Measurements from ENCODE around the gene CCDC177.

The CCDC177 gene

GRCh38 chr14:69573205-69573830 is 1.4 kb downstream of the CCDC177 start:
- in situ Hi-C loops (cut with MboI; ENCODE audit: low pct_unique_long_range_greater_than_20kb, low sequenced_read_pairs), result loop anchor here (10.0 kb wide), 1 partner anchor 451 kb away; no protein-coding TSS in a partner anchor
- no peak for DNase-seq

DNA sequence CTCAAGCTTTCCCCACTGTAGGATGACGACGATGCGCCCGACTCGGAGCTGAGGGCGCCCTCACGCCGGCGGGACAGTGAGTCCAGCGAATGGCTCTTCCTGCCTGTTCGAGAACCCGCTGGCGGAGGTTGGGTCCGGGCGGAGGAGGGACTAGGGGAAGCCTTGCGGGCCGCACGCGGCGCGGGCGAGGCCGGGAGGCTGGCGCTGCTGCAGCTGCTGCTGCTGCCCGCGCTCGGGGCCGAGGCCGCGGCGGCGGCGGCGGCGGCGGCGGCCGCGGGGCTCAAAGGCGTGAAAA is 1.9 kb downstream of the CCDC177 start:
- in situ Hi-C loops (cut with MboI; ENCODE audit: low pct_unique_long_range_greater_than_20kb, low sequenced_read_pairs), result loop anchor here (10.0 kb wide), 1 partner anchor 452 kb away; no protein-coding TSS in a partner anchor
- no peak for DNase-seq

- DNase-seq, result peak; percentile 42
- in situ Hi-C loops (cut with MboI; ENCODE audit: low pct_unique_long_range_greater_than_20kb, low sequenced_read_pairs), result loop anchor here (10.0 kb wide), 1 partner anchor 453 kb away; no protein-coding TSS in a partner anchor
These were observed 2.4 kb downstream of the CCDC177 start for GRCh38 chr14:69572030-69572840.

DNA sequence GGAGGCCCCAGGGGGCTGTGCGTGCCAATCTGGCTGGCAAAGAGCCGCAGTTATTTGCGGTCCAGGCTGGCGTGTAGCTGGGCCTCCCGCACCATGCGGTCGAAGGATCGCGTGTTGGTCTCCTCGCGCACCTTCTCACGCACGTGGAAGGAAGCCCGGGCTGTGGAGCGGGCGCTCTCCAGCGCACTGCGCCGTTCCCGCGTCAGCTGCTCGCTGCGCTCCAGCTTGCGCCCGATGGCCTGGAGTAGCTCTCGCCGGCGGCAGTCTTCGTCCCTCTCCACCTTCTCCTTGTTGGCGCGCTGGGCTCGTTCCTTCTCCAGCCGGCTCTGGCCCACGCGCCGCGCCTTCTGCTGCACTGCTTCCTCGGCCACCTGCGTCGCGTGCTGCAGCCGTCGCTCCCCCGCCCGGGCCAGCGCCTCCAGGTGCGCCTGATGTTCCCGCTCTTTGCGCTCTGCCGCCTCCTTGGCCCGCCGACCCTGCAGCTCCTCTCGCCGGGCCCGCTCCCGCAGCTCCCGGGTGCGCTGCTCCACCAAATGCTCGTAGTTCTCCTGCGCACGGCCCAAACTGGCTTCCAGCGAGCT is 3.1 kb downstream of the CCDC177 start:
- DNase-seq, result no peak
- in situ Hi-C loops (cut with MboI; ENCODE audit: low pct_unique_long_range_greater_than_20kb, low sequenced_read_pairs), result loop anchor here (10.0 kb wide), 1 partner anchor 453 kb away; no protein-coding TSS in a partner anchor

DNA sequence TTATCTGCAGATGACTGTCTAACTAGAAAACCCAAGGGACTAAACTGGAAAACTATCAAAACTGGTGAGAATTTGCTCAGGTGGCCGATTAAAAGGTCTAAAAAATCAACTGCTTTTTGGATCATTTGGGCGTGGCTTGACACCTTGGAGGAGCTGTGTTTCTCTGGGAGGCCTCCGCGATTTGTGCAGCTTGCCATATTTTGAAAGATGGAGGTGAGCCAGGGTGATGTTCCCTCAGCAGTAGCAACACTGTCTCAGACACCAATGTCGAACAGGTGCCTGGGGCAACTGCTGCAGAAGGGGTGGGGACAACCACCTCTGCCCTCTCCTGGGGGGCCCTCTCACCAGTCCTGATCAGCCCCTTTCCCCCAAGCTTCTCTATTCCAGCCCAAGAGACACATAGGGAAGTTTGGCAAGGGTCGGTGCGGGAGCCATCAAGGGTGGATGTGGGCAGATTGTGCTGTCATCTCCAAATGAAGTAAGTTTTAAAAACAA is 3.8 kb downstream of the CCDC177 start:
- in situ Hi-C loops (cut with MboI; ENCODE audit: low pct_unique_long_range_greater_than_20kb, low sequenced_read_pairs), result loop anchor here (10.0 kb wide), 1 partner anchor 454 kb away; no protein-coding TSS in a partner anchor

DNA sequence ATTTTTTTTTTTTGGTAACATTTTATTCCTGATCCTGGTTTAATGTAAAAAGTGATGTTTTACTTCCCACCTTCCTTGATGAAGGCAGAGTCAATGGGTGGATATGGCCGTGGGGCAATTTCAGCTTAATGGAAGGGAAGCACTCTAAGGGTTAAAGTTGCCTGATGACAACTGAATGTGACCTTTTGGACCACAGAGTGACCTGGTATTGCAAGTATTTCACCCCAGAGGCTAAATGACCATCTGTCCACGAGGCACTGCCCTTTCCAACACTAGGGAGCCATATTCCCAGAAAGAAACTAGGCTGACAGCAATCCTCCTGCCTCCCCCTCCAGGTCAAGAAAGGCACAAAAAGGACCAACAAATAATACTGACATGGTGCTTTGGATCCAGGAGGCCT is 4.8 kb downstream of the CCDC177 start:
- no peak for DNase-seq
- in situ Hi-C loops (cut with MboI; ENCODE audit: low pct_unique_long_range_greater_than_20kb, low sequenced_read_pairs), result loop anchor here (10.0 kb wide), 1 partner anchor 455 kb away; no protein-coding TSS in a partner anchor

More for the DNA sequence above, 3.8 kb downstream of the CCDC177 start:
- no peak for DNase-seq

- no peak for DNase-seq
- in situ Hi-C loops (cut with MboI; ENCODE audit: low pct_unique_long_range_greater_than_20kb, low sequenced_read_pairs), result no loop called here
These were observed 7.1 kb downstream of the CCDC177 start for GRCh38 chr14:69567563-69567962.

DNA sequence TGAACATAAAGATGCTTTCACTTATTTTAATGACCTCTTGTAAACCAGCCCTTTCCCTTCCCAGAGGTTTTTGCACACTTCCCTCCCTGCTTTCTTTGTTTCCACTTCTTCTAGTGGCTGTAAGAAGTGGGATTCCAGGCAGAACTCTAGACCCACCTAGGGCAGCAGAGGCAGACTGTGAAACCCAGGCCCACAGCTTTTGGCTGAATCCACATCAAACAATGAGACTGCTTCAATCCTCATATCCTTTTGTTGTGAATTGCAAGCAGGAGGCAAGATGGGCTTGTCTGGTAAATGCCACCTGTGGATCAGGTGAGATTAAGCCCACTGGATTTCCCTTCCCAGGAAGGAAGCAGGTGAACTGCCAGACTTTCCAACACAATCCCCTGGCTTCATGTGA is 12.8 kb downstream of the CCDC177 start:
- in situ Hi-C loops (cut with MboI; ENCODE audit: low pct_unique_long_range_greater_than_20kb, low sequenced_read_pairs), result no loop called here
- no peak for DNase-seq

GRCh38 chr14:69560826-69561225 is 13.8 kb downstream of the CCDC177 start:
- in situ Hi-C loops (cut with MboI; ENCODE audit: low pct_unique_long_range_greater_than_20kb, low sequenced_read_pairs), result no loop called here
- no peak for DNase-seq

- in situ Hi-C loops (cut with MboI; ENCODE audit: low pct_unique_long_range_greater_than_20kb, low sequenced_read_pairs), result no loop called here
- DNase-seq, result no peak
These were observed 15.1 kb downstream of the CCDC177 start for GRCh38 chr14:69559581-69560011.

GRCh38 chr14:69558774-69559173 is 15.9 kb downstream of the CCDC177 start:
- no peak for DNase-seq
- in situ Hi-C loops (cut with MboI; ENCODE audit: low pct_unique_long_range_greater_than_20kb, low sequenced_read_pairs), result no loop called here

- in situ Hi-C loops (cut with MboI; ENCODE audit: low pct_unique_long_range_greater_than_20kb, low sequenced_read_pairs), result no loop called here
- DNase-seq, result no peak
These were observed 20.2 kb downstream of the CCDC177 start for GRCh38 chr14:69554500-69554899.

GRCh38 chr14:69553252-69553651 is 21.4 kb downstream of the CCDC177 start:
- in situ Hi-C loops (cut with MboI; ENCODE audit: low pct_unique_long_range_greater_than_20kb, low sequenced_read_pairs), result no loop called here
- DNase-seq, result no peak

GRCh38 chr14:69551511-69551910 is 23.2 kb downstream of the CCDC177 start:
- DNase-seq, result no peak
- in situ Hi-C loops (cut with MboI; ENCODE audit: low pct_unique_long_range_greater_than_20kb, low sequenced_read_pairs), result no loop called here

DNA sequence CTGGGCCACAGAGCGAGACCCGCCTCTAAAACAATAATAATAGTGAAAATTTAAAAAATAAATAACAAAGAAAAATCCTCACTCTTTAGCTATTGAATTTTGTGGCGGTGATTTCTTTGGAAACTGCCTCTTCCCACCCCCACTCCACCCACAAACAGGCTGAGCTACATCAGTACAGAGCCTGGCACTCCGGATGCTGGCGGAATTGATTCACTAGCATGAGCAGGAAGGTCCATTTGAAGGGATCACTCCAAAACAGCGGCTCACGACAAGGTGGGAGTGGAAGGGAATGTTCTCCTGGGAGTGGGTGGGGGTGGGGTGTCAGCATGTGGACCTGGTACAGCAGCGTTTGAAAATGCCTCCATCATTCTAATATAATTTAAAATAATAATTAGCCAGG is 26.1 kb downstream of the CCDC177 start:
- in situ Hi-C loops (cut with MboI; ENCODE audit: low pct_unique_long_range_greater_than_20kb, low sequenced_read_pairs), result no loop called here
- DNase-seq, result no peak

GRCh38 chr14:69547701-69548348 is 26.8 kb downstream of the CCDC177 start:
- no peak for DNase-seq
- in situ Hi-C loops (cut with MboI; ENCODE audit: low pct_unique_long_range_greater_than_20kb, low sequenced_read_pairs), result no loop called here

DNA sequence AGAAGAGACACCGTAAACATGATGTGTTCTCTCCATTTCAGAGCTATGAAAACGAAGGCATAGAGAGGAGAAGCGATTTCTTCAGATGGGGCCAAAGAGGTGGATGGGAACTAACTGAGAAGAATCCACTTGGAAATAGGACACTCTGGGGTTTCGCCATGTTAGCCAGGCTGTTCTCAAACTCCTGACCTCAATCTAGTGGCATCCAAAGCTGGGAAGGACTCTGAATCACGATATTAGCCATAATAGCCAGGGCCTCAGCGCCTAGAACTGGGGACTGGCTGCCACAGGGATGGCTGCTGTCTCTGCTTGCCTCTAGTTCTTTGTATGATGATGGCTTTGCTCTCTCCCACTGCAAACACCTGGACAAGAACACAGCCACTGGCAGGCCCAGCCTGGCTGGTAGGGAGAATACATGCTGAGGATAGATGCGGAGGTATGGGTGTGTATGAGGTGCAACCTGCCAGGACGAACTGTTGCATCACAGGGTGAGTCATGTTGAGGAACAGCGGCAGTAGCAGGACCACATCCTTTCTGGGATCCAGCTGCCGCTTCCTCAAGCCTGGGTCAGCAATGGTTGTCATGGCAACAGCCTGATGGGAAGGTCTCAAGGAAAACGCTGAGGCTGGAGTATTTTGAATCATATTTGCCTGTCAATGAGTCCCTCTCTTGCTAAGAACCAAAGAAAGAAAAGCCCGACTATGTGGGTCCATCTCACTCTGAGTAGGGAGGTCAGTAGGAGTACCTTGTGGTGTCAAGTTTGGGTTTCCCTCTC is 31.1 kb downstream of the CCDC177 start:
- peak; percentile 57 for DNase-seq
- in situ Hi-C loops (cut with MboI; ENCODE audit: low pct_unique_long_range_greater_than_20kb, low sequenced_read_pairs), result no loop called here

DNA sequence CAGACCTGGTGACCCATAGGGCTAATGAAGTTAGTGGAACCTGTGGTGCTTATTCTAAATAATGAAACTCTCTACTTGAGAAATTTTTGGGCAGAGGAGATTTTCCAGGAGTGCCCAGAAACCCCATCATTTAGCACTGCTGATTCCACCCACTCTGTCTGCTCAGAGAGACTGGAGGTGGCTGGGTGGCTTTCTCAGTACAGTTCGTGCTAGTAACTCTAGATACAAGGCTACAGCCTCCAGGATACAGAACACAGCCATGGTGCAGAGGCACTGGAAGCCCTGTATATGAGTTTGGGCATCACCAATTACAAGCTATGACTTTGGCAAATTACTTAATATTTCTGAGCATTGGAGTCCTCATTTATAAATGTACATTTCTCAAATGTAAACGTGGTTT is 32.4 kb downstream of the CCDC177 start:
- in situ Hi-C loops (cut with MboI; ENCODE audit: low pct_unique_long_range_greater_than_20kb, low sequenced_read_pairs), result no loop called here
- no peak for DNase-seq
